ENCODE data around the gene IGSF21. TPM values are rescaled to one million over a fixed set of nuclear protein-coding genes. Genes with fewer than 3 reads are reported as not detected.
A peak's percentile ranks its signal among the peaks of the same experiment; 100 is the strongest.

IGSF21 gene
- polyA plus RNA-seq, 1 donor (not counting 4 experiments of a cell fraction or from before 2014, with no cell fraction given): not detected

DNA sequence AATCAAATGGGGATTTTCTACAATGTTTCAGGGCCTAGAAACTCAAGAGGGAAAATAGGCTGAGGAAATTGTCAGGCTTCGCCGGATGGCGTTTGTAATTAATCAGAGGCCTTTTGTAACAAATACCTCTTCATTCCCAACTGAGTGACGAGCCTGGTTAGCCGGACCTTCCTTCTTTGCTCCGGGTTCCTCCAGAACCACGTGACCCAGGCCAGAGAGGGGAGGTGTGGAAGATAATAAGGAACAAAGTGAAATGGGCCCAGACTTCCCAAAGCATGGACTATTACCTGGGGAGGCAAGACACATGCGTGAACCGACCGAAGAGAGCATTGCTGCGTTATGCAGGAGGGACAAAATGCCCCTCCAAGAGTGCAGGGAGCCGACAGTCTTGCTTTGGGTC, 7.5 kb upstream of the IGSF21 start:
- no peaks in the 10 kb centered on the region for H4K20me1 ChIP-seq (ENCODE audit: control insufficient read depth, extremely low read depth, insufficient read depth, low read length)
- no peaks in the 10 kb centered on the region for H3K36me3 ChIP-seq (ENCODE audit: control insufficient read depth in 2 of 2, extremely low read depth in 1 of 2, insufficient read depth in 2 of 2, low read length in 2 of 2)
- DNase-seq (ENCODE audit: low read depth, low spot score) (no peak), FAIRE-seq (no peak)
- no peaks in the 10 kb centered on the region for H3K9me1 ChIP-seq (ENCODE audit: control insufficient read depth, extremely low read depth, insufficient read depth, low read length)
- no peak overlapping the region for H2AFZ ChIP-seq (ENCODE audit: control insufficient read depth, low read length)
- no peak overlapping the region for H3K4me3 ChIP-seq (ENCODE audit: control insufficient read depth in 2 of 3, extremely low read depth in 1 of 3, insufficient read depth in 2 of 3, low read depth in 1 of 3, low read length in 3 of 3)
- H3K4me1 ChIP-seq (ENCODE audit: control insufficient read depth, extremely low read depth, insufficient read depth, low read length): no peaks in the 10 kb centered on the region
- no peak overlapping the region for H3K27ac ChIP-seq (ENCODE audit: control insufficient read depth, insufficient read depth, low read length)
- no peak overlapping the region for H3K4me2 ChIP-seq (ENCODE audit: control insufficient read depth, extremely low read depth, insufficient read depth, low read depth, low read length)
- no peak overlapping the region for H3K9ac ChIP-seq (ENCODE audit: control insufficient read depth, extremely low read depth, insufficient read depth, low read length)
- H3K9me3 ChIP-seq (ENCODE audit: control insufficient read depth, low read depth, low read length): no peaks in the 10 kb centered on the region
- H3K27me3 ChIP-seq (ENCODE audit: control insufficient read depth, extremely low read depth, insufficient read depth, low read length): peaks cover 4% of the 10 kb centered on the region
- H3K79me2 ChIP-seq (ENCODE audit: control insufficient read depth, insufficient read depth, low read length): no peaks in the 10 kb centered on the region
- dilution Hi-C loops (cut with MboI; ENCODE audit: extremely low pct_ligation_motif_present, low sequenced_read_pairs): no loop called here
- no peak for TF ChIP-seq EZH2 (IDR thresholded peaks at IDR 0.05; ENCODE audit: low read length)
- TF ChIP-seq, protein P1, sequence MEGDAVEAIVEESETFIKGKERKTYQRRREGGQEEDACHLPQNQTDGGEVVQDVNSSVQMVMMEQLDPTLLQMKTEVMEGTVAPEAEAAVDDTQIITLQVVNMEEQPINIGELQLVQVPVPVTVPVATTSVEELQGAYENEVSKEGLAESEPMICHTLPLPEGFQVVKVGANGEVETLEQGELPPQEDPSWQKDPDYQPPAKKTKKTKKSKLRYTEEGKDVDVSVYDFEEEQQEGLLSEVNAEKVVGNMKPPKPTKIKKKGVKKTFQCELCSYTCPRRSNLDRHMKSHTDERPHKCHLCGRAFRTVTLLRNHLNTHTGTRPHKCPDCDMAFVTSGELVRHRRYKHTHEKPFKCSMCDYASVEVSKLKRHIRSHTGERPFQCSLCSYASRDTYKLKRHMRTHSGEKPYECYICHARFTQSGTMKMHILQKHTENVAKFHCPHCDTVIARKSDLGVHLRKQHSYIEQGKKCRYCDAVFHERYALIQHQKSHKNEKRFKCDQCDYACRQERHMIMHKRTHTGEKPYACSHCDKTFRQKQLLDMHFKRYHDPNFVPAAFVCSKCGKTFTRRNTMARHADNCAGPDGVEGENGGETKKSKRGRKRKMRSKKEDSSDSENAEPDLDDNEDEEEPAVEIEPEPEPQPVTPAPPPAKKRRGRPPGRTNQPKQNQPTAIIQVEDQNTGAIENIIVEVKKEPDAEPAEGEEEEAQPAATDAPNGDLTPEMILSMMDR (optimal IDR thresholded peaks at IDR 0.05 in 1 of 3, IDR thresholded peaks at IDR 0.05 in 1 of 3, conservative IDR thresholded peaks at IDR 0.05 in 1 of 3; ENCODE audit: extremely low read depth in 1 of 3, insufficient read depth in 2 of 3, low read length in 3 of 3): no peak

- H3K36me3 ChIP-seq (ENCODE audit: control insufficient read depth in 2 of 2, extremely low read depth in 1 of 2, insufficient read depth in 2 of 2, low read length in 2 of 2): no peaks in the 10 kb centered on the region
- H3K27ac ChIP-seq (ENCODE audit: control insufficient read depth, insufficient read depth, low read length): no peak overlapping the region
- TF ChIP-seq EZH2 (IDR thresholded peaks at IDR 0.05; ENCODE audit: low read length): no peak
- TF ChIP-seq, protein P1 (optimal IDR thresholded peaks at IDR 0.05 in 1 of 3, IDR thresholded peaks at IDR 0.05 in 1 of 3, conservative IDR thresholded peaks at IDR 0.05 in 1 of 3; ENCODE audit: extremely low read depth in 1 of 3, insufficient read depth in 2 of 3, low read length in 3 of 3): peak; percentile 74 to 79 (median 76)
- H3K4me1 ChIP-seq (ENCODE audit: control insufficient read depth, extremely low read depth, insufficient read depth, low read length): no peaks in the 10 kb centered on the region
- H3K4me2 ChIP-seq (ENCODE audit: control insufficient read depth, extremely low read depth, insufficient read depth, low read depth, low read length): no peak overlapping the region
- H3K9ac ChIP-seq (ENCODE audit: control insufficient read depth, extremely low read depth, insufficient read depth, low read length): no peak overlapping the region
- no peak overlapping the region for H2AFZ ChIP-seq (ENCODE audit: control insufficient read depth, low read length)
- peaks cover 7% of the 10 kb centered on the region for H3K27me3 ChIP-seq (ENCODE audit: control insufficient read depth, extremely low read depth, insufficient read depth, low read length)
- H3K79me2 ChIP-seq (ENCODE audit: control insufficient read depth, insufficient read depth, low read length): no peaks in the 10 kb centered on the region
- H3K4me3 ChIP-seq (ENCODE audit: control insufficient read depth in 2 of 3, extremely low read depth in 1 of 3, insufficient read depth in 2 of 3, low read depth in 1 of 3, low read length in 3 of 3): no peak overlapping the region
- no peaks in the 10 kb centered on the region for H3K9me3 ChIP-seq (ENCODE audit: control insufficient read depth, low read depth, low read length)
- FAIRE-seq (peak; percentile 52), DNase-seq (ENCODE audit: low read depth, low spot score) (peak; percentile 11)
- H3K9me1 ChIP-seq (ENCODE audit: control insufficient read depth, extremely low read depth, insufficient read depth, low read length): no peaks in the 10 kb centered on the region
- no peaks in the 10 kb centered on the region for H4K20me1 ChIP-seq (ENCODE audit: control insufficient read depth, extremely low read depth, insufficient read depth, low read length)
- dilution Hi-C loops (cut with MboI; ENCODE audit: extremely low pct_ligation_motif_present, low sequenced_read_pairs): no loop called here
Measured at GRCh38 chr1:18100491-18101063, 7.0 kb upstream of the IGSF21 start.

Data from keratinocyte (primary cell).